B cell (primary cell): ENCODE results near the gene PILRB. TPM values are rescaled to one million over a fixed set of nuclear protein-coding genes. Genes with fewer than 3 reads are reported as not detected.

Source experiments
- ATAC-seq: fragments of 200-7000 bp; cut with Tn5 transposase; one replicate; pipeline ENCODE4 v1.10.0; 2021; ENCODE audit warnings: low read depth, mild to moderate bottlenecking, moderate number of reproducible peaks, moderate library complexity
- CTCF ChIA-PET: fragments of 350-600 bp; sonication (Branson Sonifier 250); formaldehyde crosslinking; loops from one replicate; lab custom pipeline; 2021; ENCODE audit warnings: antibody characterized with exemption, inconsistent platforms; lab: Charles Lee
- POLR2A ChIA-PET: fragments of 350-600 bp; sonication (Branson Sonifier 250); formaldehyde crosslinking; loops from one replicate; lab custom pipeline; 2021; ENCODE audit warnings: antibody characterized with exemption; lab: Charles Lee
- DNase-seq: peaks from one replicate; pipeline ENCODE4 v3.0.0; 2013
- H2AFZ ChIP-seq: 2 replicates; pipeline ENCODE4 v1.6.1; 2012; ENCODE audit warnings: mild to moderate bottlenecking, low read depth, low read length; ENCODE audit not compliant: insufficient read depth, poor library complexity, severe bottlenecking
- H3K27ac ChIP-seq, 2 donors: 1 replicate in 1 of 2; 2 replicates in 1 of 2; pipeline ENCODE4 v1.5.1; 2012 to 2013; ENCODE audit warnings: low read length in 2 of 2, mild to moderate bottlenecking in 2 of 2, moderate library complexity in 1 of 2
- H3K27me3 ChIP-seq, 4 experiments: fragments of 200-600 bp in 1 of 4; sonication (generic) in 1 of 4; replicated peaks in 1 of 4; 1 replicate in 2 of 4; 2 replicates in 2 of 4; pipeline versions ENCODE4 v1.6.1 to v1.7.0; 2013 to 2016; ENCODE audit warnings: low read length in 3 of 4, mild to moderate bottlenecking in 2 of 4, mixed read lengths in 1 of 4, moderate library complexity in 1 of 4; ENCODE audit not compliant: insufficient read depth in 4 of 4, control insufficient read depth in 3 of 4; ENCODE audit errors: control extremely low read depth in 1 of 4
- H3K36me3 ChIP-seq, 2 experiments: replicated peaks in 1 of 2; 1 replicate in 1 of 2; 2 replicates in 1 of 2; pipeline versions ENCODE4 v1.6.1 to v1.7.1; 2013; ENCODE audit warnings: low read length in 1 of 2; ENCODE audit not compliant: insufficient read depth in 2 of 2, control insufficient read depth in 1 of 2; ENCODE audit errors: control extremely low read depth in 1 of 2, extremely low read depth in 1 of 2
- H3K4me1 ChIP-seq, 2 donors: fragments of 200-600 bp in 1 of 2; sonication (generic) in 1 of 2; 1 replicate in 1 of 2; 2 replicates in 1 of 2; pipeline versions ENCODE4 v1.5.1 to v1.6.1; 2013 to 2017; ENCODE audit warnings: low read length in 2 of 2; ENCODE audit not compliant: control insufficient read depth in 2 of 2, insufficient read depth in 2 of 2
- H3K4me2 ChIP-seq: replicated peaks from 2 replicates; pipeline ENCODE3; 2012; ENCODE audit warnings: mild to moderate bottlenecking, low read depth, low read length; ENCODE audit not compliant: poor library complexity, severe bottlenecking
- H3K4me3 ChIP-seq, 5 experiments: fragments of 200-600 bp in 1 of 5; sonication (generic) in 1 of 5; 1 replicate in 3 of 5; 2 replicates in 2 of 5; pipeline versions ENCODE4 v1.5.1 to v1.7.0; 2011 to 2016; ENCODE audit warnings: low read length in 4 of 5, mild to moderate bottlenecking in 4 of 5, low read depth in 2 of 5, control low read depth in 1 of 5, moderate library complexity in 1 of 5; ENCODE audit not compliant: insufficient read depth in 1 of 5; ENCODE audit errors: control extremely low read depth in 1 of 5, extremely low read depth in 1 of 5
- H3K79me2 ChIP-seq: fragments of 200-600 bp; sonication (generic); one replicate; pipeline ENCODE4 v1.6.0; 2016; ENCODE audit warnings: low read length; ENCODE audit not compliant: control insufficient read depth, insufficient read depth
- H3K9ac ChIP-seq: fragments of 200-600 bp; sonication (generic); 2 replicates; pipeline ENCODE4 v1.6.1; 2017; ENCODE audit warnings: mild to moderate bottlenecking, low read length, moderate library complexity
- H3K9me3 ChIP-seq, 3 donors: one replicate each; pipeline versions ENCODE4 v1.6.1 to v1.7.1; 2013; ENCODE audit warnings: low read length in 2 of 3; ENCODE audit not compliant: control insufficient read depth in 2 of 3, insufficient read depth in 1 of 3; ENCODE audit errors: control extremely low read depth in 1 of 3
- H4K20me1 ChIP-seq: 2 replicates; pipeline ENCODE4 v1.6.0; 2012; ENCODE audit warnings: mild to moderate bottlenecking, low read length; ENCODE audit not compliant: insufficient read depth, control insufficient read depth, poor library complexity, severe bottlenecking
- H3K27ac Mint-ChIP-seq: one replicate; pipeline ENCODE4 v1.8.0; 2021; ENCODE audit warnings: mixed read lengths
- H3K27me3 Mint-ChIP-seq: one replicate; pipeline ENCODE4 v1.8.0; 2021; ENCODE audit warnings: mixed read lengths
- H3K4me1 Mint-ChIP-seq: one replicate; pipeline ENCODE4 v1.8.0; 2021; ENCODE audit warnings: mixed read lengths
- H3K4me3 Mint-ChIP-seq: one replicate; pipeline ENCODE4 v1.8.0; 2021; ENCODE audit warnings: mixed read lengths
- H3K9me3 Mint-ChIP-seq: one replicate; pipeline ENCODE4 v1.8.0; 2022; ENCODE audit warnings: mixed read lengths; ENCODE audit not compliant: insufficient read depth
- EZH2 ChIP-seq: IDR thresholded peaks from 2 replicates; pipeline ENCODE4 v1.6.1; 2012; ENCODE audit warnings: borderline replicate concordance, low read depth, mild to moderate bottlenecking, moderate library complexity, low read length; ENCODE audit not compliant: insufficient read depth, poor library complexity, severe bottlenecking
- WGBS: methylation state at CpG from one replicate; pipeline ENCODE4 v1.1.5; 2013; ENCODE audit warnings: missing lambda C conversion rate; ENCODE audit not compliant: insufficient coverage; 5-methylcytosine and 5-hydroxymethylcytosine counted together
- intact Hi-C: fragments of 100-400 bp; cut with micrococcal nuclease; formaldehyde crosslinking; loops from one replicate; pipeline ENCODE4 v1.10.0; 2022
- polyA plus RNA-seq: library from polyadenylated mRNA; depleted of rRNA; stranded (reverse); fragments of >200 nt; gene quantifications from 2 replicates; pipeline ENCODE4 v1.2.3, GENCODE V29; 2012
- total RNA-seq, 2 donors: library from RNA; stranded (reverse); fragments of 120-200 nt in 1 of 2; gene quantifications; 1 replicate in 1 of 2; 2 replicates in 1 of 2; pipeline versions ENCODE4 v1.2.3 to v1.2.4, GENCODE V29; 2013 to 2022
- TF ChIP-seq, protein P1 (sequence below): fragments of 200-600 bp; IDR thresholded peaks from one replicate; pipeline ENCODE4 v1.8.0; 2022; ENCODE audit warnings: antibody characterized with exemption, mild to moderate bottlenecking

The PILRB gene
- total and polyA plus RNA-seq, 2 donors (not counting 1 experiment from before 2014, with no cell fraction given), result 162 to 391 TPM

DNA sequence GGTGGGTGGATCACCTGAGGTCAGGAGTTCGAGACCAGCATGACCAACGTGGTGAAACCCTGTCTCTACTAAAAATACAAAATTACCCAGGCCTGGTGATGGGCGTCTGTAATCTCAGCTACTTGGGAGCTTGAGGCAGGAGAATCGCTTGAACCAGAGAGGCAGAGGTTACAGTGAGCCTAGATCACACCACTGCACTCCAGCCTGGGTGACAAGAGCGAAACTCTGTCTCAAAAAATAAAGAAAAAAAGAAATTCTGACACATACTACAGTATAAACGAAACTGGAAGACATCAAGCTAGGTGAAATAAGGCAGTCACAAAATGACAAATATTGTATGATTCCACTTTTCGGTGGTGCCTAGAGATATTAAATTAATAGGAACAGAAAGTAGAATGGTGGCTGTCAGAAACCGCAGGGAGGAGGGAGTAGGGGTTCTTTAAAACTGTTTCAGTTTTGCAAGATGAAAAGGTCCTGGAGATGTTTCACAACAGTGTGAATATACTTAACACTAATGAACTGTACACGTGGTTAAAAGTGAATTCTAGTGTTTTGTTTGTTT lies 38.6 kb downstream of the PILRB start:
- Histone ChIP-seq H3K36me3 (peaks cover 0 to 3% of the 10 kb centered on the region in 2 experiments), H3K4me1 (peaks cover 30 to 41% of the 10 kb centered on the region in 2 donors), H2AFZ (no peak overlapping the region), H3K27me3 (no peaks in the 10 kb centered on the region), H3K79me2 (no peaks in the 10 kb centered on the region), H3K4me3 (peak overlapping the region in 3 of 5 experiments; percentile 1 to 37 (median 8)), H3K9ac (peak overlapping the region; percentile 40), H3K27ac (peak overlapping the region; percentile 67 to 82), H3K9me3 (peaks cover 0 to 4% (median 0%) of the 10 kb centered on the region in 3 donors), H3K4me2 (peak overlapping the region; percentile 63), H4K20me1 (no peaks in the 10 kb centered on the region)
- 0% methylated on average over 2 of the region's 9 CpGs for WGBS
- Mint-ChIP-seq H3K27me3 (no peaks in the 10 kb centered on the region), H3K9me3 (no peaks in the 10 kb centered on the region), H3K4me1 (peaks cover 49% of the 10 kb centered on the region), H3K4me3 (peak overlapping the region; percentile 74), H3K27ac (peak overlapping the region; percentile 93)
- ChIA-PET POLR2A (interaction anchor here (0.6 to 1.4 kb wide), 7 partner anchors 11 to 206 kb away, joined by 3 to 11 read pairs (median 4); partner anchors contain the start of genes MEPCE and ZCWPW1), CTCF (interaction anchor here (1.4 to 3.2 kb wide), 5 partner anchors 10 to 37 kb away, joined by 3 to 24 read pairs (median 8); no protein-coding TSS in a partner anchor)
- intact Hi-C loops, result loop anchor here (1.0 to 2.0 kb wide), 3 partner anchors 27 to 52 kb away; partner anchors contain the start of genes MEPCE and ZCWPW1
- ATAC-seq (peak; percentile 90), DNase-seq (peak; percentile 86)
- TF ChIP-seq EZH2, result no peak
- TF ChIP-seq, protein P1, sequence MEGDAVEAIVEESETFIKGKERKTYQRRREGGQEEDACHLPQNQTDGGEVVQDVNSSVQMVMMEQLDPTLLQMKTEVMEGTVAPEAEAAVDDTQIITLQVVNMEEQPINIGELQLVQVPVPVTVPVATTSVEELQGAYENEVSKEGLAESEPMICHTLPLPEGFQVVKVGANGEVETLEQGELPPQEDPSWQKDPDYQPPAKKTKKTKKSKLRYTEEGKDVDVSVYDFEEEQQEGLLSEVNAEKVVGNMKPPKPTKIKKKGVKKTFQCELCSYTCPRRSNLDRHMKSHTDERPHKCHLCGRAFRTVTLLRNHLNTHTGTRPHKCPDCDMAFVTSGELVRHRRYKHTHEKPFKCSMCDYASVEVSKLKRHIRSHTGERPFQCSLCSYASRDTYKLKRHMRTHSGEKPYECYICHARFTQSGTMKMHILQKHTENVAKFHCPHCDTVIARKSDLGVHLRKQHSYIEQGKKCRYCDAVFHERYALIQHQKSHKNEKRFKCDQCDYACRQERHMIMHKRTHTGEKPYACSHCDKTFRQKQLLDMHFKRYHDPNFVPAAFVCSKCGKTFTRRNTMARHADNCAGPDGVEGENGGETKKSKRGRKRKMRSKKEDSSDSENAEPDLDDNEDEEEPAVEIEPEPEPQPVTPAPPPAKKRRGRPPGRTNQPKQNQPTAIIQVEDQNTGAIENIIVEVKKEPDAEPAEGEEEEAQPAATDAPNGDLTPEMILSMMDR, result no peak
